PFSK-1 (cell line): Measurements from ENCODE around the gene LCNL1.

Experiments
- POLR2AphosphoS5 ChIP-seq: IDR thresholded peaks from 2 replicates; pipeline ENCODE4 v1.6.1; 2012; ENCODE audit warnings: low read depth, mild to moderate bottlenecking, control low read depth, low read length, moderate library complexity
- REST ChIP-seq, 2 experiments: IDR thresholded peaks; 2 replicates each; pipeline versions ENCODE4 v1.6.1 to v1.8.0; 2011 to 2012; ENCODE audit warnings: low read depth in 2 of 2, low read length in 2 of 2, control low read depth in 1 of 2, inconsistent platforms in 1 of 2, mild to moderate bottlenecking in 1 of 2, moderate library complexity in 1 of 2; ENCODE audit not compliant: insufficient read depth in 1 of 2
- TAF1 ChIP-seq: IDR thresholded peaks from 2 replicates; pipeline ENCODE4 v1.6.1; 2012; ENCODE audit warnings: low read length, control low read depth, borderline replicate concordance; ENCODE audit not compliant: insufficient read depth

GRCh38 chr9:137009938-137010732, 27.3 kb downstream of the LCNL1 start:
- TF ChIP-seq POLR2AphosphoS5, result no peak
- TF ChIP-seq TAF1, result no peak
- no peak for TF ChIP-seq REST (IDR thresholded peaks at IDR 0.05; ENCODE audit: insufficient read depth in 1 of 2, low read depth in 2 of 2, low read length in 2 of 2)
